Heart right ventricle (tissue), 16 donors: ENCODE results near the gene LCMT2. TPM values are rescaled to one million over a fixed set of nuclear protein-coding genes. Genes with fewer than 3 reads are reported as not detected.

Source experiments
- ATAC-seq, 8 donors: fragments of 200-7000 bp; cut with Tn5 transposase; one replicate each; pipeline ENCODE4 v1.9.1; 2020; ENCODE audit warnings: mild to moderate bottlenecking in 8 of 8, moderate library complexity in 8 of 8, moderate number of reproducible peaks in 1 of 8
- DNase-seq, 2 donors: peaks; one replicate each; pipeline ENCODE4 v3.0.0-alpha.2; 2020
- H3K27ac ChIP-seq, 10 donors: fragments of 200-600 bp; sonication (generic) in 2 of 10; one replicate each; pipeline versions ENCODE4 v1.5.0 to v1.8.0; 2020 to 2022; ENCODE audit warnings: mild to moderate bottlenecking in 3 of 10
- H3K27me3 ChIP-seq, 7 donors: fragments of 200-600 bp; one replicate each; pipeline ENCODE4 v1.8.0; 2021 to 2022; ENCODE audit warnings: mild to moderate bottlenecking in 2 of 7
- H3K36me3 ChIP-seq, 9 donors: fragments of 200-600 bp; sonication (generic) in 1 of 9; one replicate each; pipeline versions ENCODE4 v1.5.0 to v1.8.0; 2020 to 2022; ENCODE audit warnings: mild to moderate bottlenecking in 2 of 9
- H3K4me1 ChIP-seq, 9 donors: fragments of 200-600 bp; sonication (generic) in 1 of 9; one replicate each; pipeline versions ENCODE4 v1.5.0 to v1.8.0; 2020 to 2022; ENCODE audit warnings: mild to moderate bottlenecking in 4 of 9
- H3K4me3 ChIP-seq, 10 donors: fragments of 200-600 bp; sonication (generic) in 2 of 10; one replicate each; pipeline versions ENCODE4 v1.5.0 to v1.8.0; 2020 to 2022; ENCODE audit warnings: mild to moderate bottlenecking in 7 of 10, moderate library complexity in 2 of 10
- H3K9me3 ChIP-seq, 11 donors: fragments of 200-600 bp in 10 of 11; sonication (generic) in 2 of 11; one replicate each; pipeline versions ENCODE4 v1.5.0 to v1.8.0; 2013 to 2022; ENCODE audit warnings: mild to moderate bottlenecking in 2 of 11, control low read depth in 1 of 11, moderate library complexity in 1 of 11
- WGBS, 2 donors: extraction: QIAGEN DNeasy Blood & Tissue Kit; methylation state at CpG; one replicate each; pipeline ENCODE4 v1.1.7; 2013; ENCODE audit warnings: inconsistent platforms in 1 of 2; 5-methylcytosine and 5-hydroxymethylcytosine counted together
- intact Hi-C, 10 donors: fragments of 100-400 bp; cut with DNase I; formaldehyde crosslinking; loops; one replicate each; pipeline versions ENCODE4 v1.11.1 to v1.14.2; 2022
- polyA plus RNA-seq, 2 donors: library from polyadenylated mRNA; stranded (reverse); fragments of 200-250 nt; gene quantifications; one replicate each; pipeline ENCODE4 v1.2.3, GENCODE V29; 2013
- total RNA-seq, 10 donors: library from RNA; stranded (reverse); fragmentation: NEBNext Ultra II Directional in 3 of 10; extraction: Animal tissue kit (Norgen Biotek cat#: 25700) in 3 of 10; gene quantifications; one replicate each; pipeline versions ENCODE4 v1.2.1 to v1.2.4, GENCODE V29; 2021 to 2023
- TF ChIP-seq, protein P1 (sequence below), 9 donors: fragments of 200-600 bp; sonication (generic) in 2 of 9; IDR thresholded peaks; one replicate each; pipeline versions ENCODE4 v1.5.0 to v1.8.0; 2021 to 2022; ENCODE audit warnings: antibody characterized with exemption in 9 of 9, mild to moderate bottlenecking in 5 of 9, moderate library complexity in 1 of 9
- donor health status: Arrhythmogenic right ventricular cardiomyopathy.
- donor health status: ischemic (EF 13 %, LVEDD 7.1; RV severe dilation, severe dysfunction).
- donor health status: healthy with polysubstance abuse.
- donor health status: DM: no; HTN: yes; CAD: no.
- donor health status: DM: no; HTN: no; CAD: no.
- donor health status: ischemic (EF 25% LVEDD 6.9; RV normal size, moderate dysfunction).
- donor health status: ischemic (EF 25% LVEDD 5.7; RV mildly dilated, moderate dysfunction).
- donor health status: healthy.
- donor health status: DM: yes; HTN: yes; CAD: no.
- donor health status: Ischemic cardiomyopathy.
- donor health status: ischemic (EF 35%, LVEDD 5.7; RV mildly dilated, moderate dysfunction).
- donor health status: nonischemic (EF 11% LVEDD 7.7; RV severe dilation, severe dysfunction).
- donor health status: DM: yes; HTN: yes; CAD: no.
- donor health status: PGD.
- donor health status: ischemic (EF 29% LVEDD 5.4; RV normal size, mild dysfunction).
- donor health status: nonischemic (EF 23%, LVEDD 6.1; RV moderate dilation, normal function).

LCMT2 gene
- total and polyA plus RNA-seq, 12 donors = 1.5 to 8.7 (median 6.1) TPM

DNA sequence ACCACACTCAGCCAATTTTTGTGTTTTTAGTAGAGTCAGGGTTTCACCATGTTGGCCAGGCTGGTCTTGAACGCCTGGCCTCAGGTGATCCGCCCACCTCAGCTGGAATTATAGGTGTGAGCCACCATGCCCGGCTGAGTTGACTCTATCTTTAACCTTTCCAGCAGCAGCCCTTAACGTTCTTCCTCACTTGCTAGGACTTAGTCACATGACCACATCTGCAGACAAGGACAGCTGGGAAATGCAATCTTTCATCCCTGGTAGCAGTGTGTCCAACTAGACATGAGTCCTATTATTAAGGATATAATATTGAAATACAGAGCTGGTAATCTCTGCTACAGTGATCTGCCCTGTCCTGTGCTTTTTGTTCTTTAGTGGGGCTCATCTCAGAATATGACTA, 18.0 kb downstream of the LCMT2 start:
- ATAC-seq (no peak), DNase-seq (no peak)
- WGBS, 2 donors = 61 to 62% methylated on average over 4 of the region's 4 CpGs
- intact Hi-C loops = no loop called here
- Histone ChIP-seq H3K4me1 (peaks cover 0 to 7% (median 0%) of the 10 kb centered on the region in 9 donors), H3K27me3 (peaks cover 0 to 65% (median 40%) of the 10 kb centered on the region in 7 donors), H3K9me3 (no peaks in the 10 kb centered on the region), H3K4me3 (no peak overlapping the region), H3K27ac (no peak overlapping the region), H3K36me3 (no peaks in the 10 kb centered on the region)
- TF ChIP-seq, protein P1, sequence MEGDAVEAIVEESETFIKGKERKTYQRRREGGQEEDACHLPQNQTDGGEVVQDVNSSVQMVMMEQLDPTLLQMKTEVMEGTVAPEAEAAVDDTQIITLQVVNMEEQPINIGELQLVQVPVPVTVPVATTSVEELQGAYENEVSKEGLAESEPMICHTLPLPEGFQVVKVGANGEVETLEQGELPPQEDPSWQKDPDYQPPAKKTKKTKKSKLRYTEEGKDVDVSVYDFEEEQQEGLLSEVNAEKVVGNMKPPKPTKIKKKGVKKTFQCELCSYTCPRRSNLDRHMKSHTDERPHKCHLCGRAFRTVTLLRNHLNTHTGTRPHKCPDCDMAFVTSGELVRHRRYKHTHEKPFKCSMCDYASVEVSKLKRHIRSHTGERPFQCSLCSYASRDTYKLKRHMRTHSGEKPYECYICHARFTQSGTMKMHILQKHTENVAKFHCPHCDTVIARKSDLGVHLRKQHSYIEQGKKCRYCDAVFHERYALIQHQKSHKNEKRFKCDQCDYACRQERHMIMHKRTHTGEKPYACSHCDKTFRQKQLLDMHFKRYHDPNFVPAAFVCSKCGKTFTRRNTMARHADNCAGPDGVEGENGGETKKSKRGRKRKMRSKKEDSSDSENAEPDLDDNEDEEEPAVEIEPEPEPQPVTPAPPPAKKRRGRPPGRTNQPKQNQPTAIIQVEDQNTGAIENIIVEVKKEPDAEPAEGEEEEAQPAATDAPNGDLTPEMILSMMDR (IDR thresholded peaks at IDR 0.05) = no peak

DNA sequence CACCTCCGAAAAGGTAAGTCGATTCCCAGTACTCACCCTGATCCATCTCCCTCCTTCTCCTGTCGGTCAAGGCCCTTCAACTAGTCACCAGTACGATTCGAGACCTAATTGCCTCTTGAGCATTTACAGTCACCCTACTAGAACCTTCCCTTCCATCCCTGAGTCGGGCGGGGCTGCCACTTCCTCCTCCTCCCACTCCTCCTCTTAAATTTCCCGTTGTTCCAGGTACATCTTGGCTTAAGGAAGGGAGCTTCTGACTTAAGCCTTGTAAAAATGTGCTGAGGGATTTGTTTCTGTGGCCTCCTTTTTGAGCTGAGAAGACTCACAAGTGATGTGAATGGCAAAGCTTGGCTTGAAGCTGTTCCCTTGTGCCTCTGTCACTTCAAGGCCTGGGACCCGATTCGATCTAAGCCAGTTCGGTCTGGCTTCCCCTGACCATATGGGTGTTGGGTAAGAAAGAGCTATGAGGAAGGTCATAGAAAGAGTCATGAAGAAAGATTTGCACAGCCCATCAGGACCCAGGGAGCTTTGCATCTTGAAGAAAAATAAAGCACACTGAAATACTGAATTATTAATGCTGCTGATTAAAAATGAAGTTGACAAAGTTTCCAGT, 28.1 kb downstream of the LCMT2 start, which contains the start of gene TGM7:
TSS of gene TGM7 (minus strand) at position 51 of the 613 bp plus-strand sequence.
- WGBS, 2 donors = 83 to 87% methylated on average over 11 of the region's 11 CpGs
- Histone ChIP-seq H3K27me3 (peaks cover 0 to 27% (median 16%) of the 10 kb centered on the region in 7 donors), H3K27ac (no peak within 1 kb of the TSS), H3K36me3 (no peaks in the 10 kb centered on the region), H3K4me1 (no peaks in the 10 kb centered on the region), H3K4me3 (no peak within 1 kb of the TSS), H3K9me3 (no peaks in the 10 kb centered on the region)
- TF ChIP-seq, protein P1 (IDR thresholded peaks at IDR 0.05) = no peak
- intact Hi-C loops = no loop called here
- no peak for DNase-seq
- no peak for ATAC-seq

DNA sequence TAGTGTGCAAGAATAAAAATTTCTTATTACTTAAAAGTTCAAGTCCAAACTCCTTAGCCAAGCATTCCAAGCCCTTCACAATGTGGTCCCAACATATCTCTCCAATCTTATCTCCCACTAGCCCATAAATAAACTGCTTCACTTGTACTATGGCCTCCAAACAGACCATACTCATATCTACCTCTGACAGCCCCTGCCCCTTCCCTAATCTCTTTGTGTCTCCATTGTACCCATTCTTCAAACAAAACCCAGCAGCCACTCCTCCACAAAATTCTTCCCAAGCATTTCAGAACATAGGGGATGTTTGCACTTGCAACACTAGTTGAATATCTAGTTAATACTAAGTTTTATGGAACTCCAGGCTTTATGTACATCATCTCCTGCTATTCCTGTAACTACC, 30.5 kb downstream of the LCMT2 start:
- H3K4me1 ChIP-seq = no peaks in the 10 kb centered on the region
- no peak for DNase-seq
- no peak for ATAC-seq
- H3K27ac ChIP-seq = no peak overlapping the region
- no peaks in the 10 kb centered on the region for H3K9me3 ChIP-seq
- H3K4me3 ChIP-seq = no peak overlapping the region
- intact Hi-C loops = no loop called here
- no peaks in the 10 kb centered on the region for H3K36me3 ChIP-seq
- TF ChIP-seq, protein P1 (IDR thresholded peaks at IDR 0.05) = no peak
- H3K27me3 ChIP-seq = peaks cover 0 to 44% (median 21%) of the 10 kb centered on the region in 7 donors

DNA sequence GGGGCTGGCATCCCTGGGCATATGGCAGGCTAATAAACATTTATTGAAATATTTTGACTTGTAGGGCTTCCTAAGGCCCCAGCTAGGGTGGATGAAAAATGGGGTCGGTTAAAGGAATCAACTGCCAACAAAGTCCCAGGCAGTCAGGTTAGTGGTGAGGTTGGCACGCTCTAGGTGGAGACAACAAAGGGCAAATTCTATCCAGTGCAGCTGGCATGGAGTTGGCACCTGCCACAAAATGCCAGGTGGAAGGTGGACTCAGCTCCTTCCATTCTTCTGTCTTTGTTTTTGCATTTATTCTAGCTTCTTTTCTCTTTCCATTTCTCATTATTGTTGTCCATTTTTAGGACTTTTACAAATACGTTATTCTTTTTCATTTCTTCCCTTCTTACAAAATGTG, 31.0 kb downstream of the LCMT2 start:
- Histone ChIP-seq H3K4me1 (no peaks in the 10 kb centered on the region), H3K27me3 (peaks cover 0 to 48% (median 25%) of the 10 kb centered on the region in 7 donors), H3K27ac (no peak overlapping the region), H3K4me3 (no peak overlapping the region), H3K36me3 (no peaks in the 10 kb centered on the region), H3K9me3 (no peaks in the 10 kb centered on the region)
- intact Hi-C loops = no loop called here
- TF ChIP-seq, protein P1 (IDR thresholded peaks at IDR 0.05) = no peak
- ATAC-seq (no peak), DNase-seq (no peak)
- WGBS, 2 donors = 95% methylated on average over 3 of the region's 3 CpGs
